Myocyte (in vitro differentiated cells): ENCODE measurements around the gene MAPK10. TPM values are rescaled to one million over a fixed set of nuclear protein-coding genes. Genes with fewer than 3 reads are reported as not detected.
"Not testable (repeated sequence)": the region's sequence is repeated elsewhere in the genome, so short reads cannot be mapped to it uniquely, and the experiment has no call there.

Experiments
- DNase-seq: peaks from one replicate; pipeline ENCODE4 v3.0.0-alpha.2; 2012; ENCODE audit warnings: low read depth
- total RNA-seq: library from RNA; depleted of rRNA; stranded (reverse); fragments of >200 nt; gene quantifications from 2 replicates; pipeline ENCODE4 v1.2.3, GENCODE V29; 2014

MAPK10 gene
- total RNA-seq, 1 donor from 2014 or later = 27.7 TPM

DNA sequence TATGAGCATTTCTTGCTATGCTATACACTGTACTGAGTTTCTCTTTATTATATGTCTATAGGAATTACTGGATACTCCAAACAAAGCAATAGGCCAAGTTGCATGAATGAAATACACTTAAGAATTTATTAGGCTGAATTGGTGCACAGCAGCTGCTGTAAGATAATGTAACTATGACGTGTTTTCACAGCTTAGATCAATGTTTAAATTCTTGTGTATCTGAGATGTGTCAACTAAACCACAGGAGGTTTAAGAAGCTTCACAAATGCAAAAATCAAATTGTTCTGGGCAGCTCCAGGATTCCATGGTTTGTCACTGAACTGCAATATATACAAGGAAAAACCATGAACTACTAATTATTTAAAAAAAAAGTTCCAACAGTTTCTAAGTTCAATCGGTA lies 156.7 kb downstream of the MAPK10 start:
- DNase-seq = no peak

DNA sequence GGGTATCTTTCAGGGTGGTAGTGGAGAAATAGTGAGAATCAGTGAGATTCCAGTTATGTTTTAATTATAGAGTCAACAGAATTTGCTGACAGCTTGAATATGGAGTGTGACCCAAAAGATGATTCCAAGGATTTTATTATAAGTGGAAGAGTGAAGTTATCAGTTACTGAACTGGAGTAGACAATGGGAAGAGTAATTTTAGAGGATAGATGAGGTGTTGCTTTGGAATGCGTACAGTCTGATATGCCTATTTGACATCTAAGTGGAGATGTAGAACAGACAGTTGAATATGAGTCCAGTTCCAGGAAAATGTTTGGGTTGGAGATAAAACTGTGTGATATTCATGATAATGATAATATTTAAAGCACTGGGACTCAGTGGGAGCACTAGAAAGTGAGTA lies 174.2 kb downstream of the MAPK10 start:
- no peak for DNase-seq

DNA sequence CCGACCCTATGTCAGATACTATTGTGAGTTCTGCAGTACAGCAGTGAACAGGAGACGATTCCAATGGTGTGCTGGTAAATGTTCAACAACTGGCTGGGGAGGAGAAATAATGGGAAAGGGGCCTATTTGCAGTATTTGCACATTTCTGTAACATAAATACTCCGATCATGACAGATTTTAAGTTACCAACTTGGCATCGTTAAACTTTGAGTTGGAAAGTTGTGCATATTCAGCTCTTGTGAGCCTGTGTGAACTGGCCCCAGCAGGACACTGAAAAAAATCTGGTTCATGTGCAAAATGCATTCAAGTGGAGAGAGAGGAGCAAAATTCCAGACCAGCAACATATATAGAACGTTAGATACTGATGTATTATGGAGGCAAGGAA lies 175.0 kb downstream of the MAPK10 start:
- no peak for DNase-seq

DNA sequence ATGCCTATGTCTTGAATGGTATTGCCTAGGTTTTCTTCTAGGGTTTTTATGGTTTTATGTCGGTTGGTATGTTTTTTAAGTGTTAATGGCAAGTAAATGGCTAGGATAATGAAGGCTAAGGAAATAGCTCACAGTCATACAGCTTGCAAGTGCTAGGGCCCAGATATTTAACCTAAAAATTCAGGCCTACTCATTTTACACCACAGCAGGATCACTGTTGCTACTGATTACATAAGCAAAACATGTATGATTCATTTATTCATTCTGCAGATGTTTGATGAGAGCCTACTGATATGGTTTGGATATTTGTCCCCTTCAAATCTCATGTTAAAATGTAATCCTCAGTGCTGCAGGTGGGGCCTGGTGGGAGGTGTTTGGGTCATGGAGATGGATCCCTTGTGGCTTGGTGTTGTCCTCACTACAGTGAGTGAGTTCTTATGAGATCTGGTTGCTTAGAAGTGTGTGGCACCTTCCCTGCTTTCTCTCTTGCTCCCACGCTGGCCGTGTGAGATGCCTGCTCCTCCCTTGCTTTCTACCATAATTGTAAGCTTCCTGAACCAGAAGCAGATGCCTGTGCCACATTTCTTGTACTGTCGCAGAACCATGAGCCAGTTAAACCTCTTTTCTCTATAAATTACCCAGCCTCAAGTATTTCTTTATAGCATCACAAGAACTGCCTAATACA lies 175.5 kb downstream of the MAPK10 start:
- no peak for DNase-seq

DNA sequence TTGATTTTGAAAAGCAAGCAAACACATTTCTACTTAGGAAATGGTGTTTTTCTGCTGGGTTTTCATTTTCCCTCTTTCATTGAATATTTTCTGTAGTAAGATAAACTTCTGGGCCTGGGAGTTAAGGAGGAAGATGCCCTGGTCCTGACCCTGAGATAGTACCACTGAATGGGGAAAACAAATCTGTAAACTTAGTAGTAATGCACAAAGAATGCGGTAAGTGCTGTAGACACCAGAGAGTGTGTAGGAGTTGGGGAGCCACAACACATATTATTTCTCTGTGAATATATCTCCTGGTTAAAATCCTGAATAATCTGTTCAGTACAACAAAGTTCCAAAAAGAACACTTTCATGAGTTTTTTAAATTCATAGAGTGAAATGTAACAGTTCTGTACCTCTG lies 178.3 kb downstream of the MAPK10 start:
- DNase-seq = no peak

DNA sequence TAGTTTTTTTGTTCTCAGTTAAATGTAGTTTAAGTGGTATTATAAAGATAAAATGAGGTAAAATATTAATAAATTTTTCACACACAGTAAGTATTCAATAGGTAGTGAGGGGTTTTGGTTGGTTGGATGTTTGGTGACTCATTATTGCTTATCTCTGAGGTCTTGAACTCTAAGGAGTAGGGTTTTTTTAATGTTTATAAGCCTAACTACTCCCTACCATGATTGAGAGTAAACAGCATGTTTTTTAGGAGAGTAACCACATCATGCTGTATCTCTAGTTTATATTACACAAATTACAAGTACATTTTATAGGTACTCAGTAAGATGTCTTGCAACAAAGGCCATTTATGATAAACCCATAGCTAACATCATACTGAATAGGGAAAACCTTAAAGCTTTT lies 181.6 kb downstream of the MAPK10 start:
- DNase-seq = no peak

DNA sequence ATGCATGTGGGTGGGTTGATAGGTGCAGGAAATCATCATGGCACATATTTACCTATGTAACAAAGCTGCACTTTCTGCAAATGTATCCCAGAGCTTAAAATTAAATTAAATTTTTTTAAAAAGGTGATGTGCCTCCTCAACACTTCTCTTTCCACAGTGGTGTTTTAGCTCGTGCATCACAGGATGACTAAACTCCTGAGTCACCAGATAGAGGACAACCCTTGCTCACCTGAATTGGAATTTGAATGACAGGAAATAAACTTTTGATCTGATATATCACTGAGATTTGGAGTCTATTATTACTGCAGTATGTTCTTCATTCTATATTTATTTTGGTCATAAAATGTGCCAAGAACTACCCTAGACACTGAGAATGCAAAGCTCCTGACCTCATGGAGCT lies 185.3 kb downstream of the MAPK10 start:
- no peak for DNase-seq

DNA sequence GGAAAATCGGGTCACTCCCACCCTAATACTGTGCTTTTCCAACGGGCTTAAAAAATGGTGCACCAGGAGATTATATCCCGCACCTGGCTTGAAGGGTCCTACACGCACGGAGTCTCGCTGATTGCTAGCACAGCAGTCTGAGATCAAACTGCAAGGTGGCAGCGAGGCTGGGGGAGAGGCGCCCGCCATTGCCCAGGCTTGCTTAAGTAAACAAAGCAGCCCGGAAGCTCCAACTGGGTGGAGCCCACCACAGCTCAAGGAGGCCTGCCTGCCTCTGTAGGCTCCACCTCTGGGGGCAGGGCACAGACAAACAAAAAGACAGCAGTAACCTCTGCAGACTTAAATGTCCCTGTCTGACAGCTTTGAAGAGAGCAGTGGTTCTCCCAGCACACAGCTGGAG lies 191.5 kb downstream of the MAPK10 start:
- not testable (repeated sequence) for DNase-seq

DNA sequence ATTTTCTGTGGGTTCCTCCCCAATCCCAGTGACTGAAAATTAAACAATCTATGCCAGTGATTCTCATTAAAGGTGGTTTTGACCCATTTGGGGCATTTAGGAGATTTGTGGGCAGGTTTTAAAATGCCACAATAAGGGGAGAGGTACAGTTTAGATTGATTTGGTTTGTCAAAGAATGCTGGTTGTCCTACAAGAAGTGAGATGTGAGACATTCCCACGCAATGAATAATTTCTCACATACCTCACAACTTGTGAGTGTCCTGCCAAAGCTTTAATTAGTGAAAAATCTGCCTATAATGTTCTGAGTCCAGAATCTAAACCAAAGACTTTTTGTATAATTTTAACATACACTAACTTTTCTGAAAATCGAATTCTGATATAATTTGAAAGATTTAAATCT lies 199.4 kb downstream of the MAPK10 start:
- DNase-seq = no peak

DNA sequence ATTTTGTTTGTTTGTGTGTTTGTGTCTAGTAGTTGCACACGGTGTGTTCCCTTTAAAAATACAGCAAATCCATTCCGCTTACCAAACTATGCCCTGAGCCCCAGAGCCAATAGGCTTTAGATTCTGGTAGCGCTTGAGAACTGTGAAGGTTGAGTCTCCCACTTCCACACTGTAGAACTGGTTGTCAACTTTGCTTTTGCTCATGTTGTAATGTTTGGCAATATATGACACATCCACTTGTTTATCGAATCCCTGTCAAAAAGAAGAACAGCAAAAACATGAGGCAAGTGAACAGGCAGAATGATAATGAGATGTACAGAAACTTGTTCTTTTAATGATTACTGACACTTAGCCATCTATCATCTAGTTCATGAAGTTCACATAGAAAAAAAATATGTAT lies 200.6 kb downstream of the MAPK10 start:
- DNase-seq = no peak

DNA sequence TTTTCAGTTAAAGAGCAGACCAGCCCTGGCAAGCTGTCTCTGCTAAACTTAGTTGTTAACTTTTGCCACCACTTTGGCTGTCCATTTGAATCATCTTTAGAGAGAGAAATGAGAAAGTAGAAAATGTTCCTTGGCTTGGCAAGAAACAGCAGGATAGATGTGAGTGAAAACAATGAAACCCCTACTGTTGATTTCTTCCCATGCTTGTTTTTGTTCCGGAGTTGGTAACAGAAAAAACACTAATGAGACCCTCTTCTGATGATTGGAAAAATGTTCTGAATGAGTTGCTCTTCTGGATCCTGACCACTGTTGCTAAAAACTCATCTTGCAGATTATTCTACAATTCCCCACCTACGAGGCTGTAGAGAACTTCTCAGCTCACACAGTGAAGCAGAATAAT lies 203.3 kb downstream of the MAPK10 start:
- DNase-seq = no peak

DNA sequence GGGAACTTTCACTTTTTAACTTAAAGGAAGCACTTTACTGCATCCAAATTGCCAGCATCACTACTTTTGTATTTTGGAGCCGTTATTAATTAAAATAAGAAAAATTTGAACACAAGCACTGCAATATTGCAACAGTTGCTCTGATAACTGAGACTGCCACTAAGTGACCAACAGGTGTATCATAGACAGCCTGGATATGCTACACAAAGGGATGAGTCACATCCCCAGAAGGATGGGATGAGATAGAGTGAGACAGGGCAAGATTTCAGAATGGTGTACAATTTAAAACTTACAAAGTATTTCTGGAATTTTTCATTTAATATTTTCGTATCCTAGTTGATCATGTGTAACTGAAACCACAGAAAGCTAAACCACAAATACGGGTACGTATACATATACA lies 204.1 kb downstream of the MAPK10 start:
- peak; percentile 48 for DNase-seq

DNA sequence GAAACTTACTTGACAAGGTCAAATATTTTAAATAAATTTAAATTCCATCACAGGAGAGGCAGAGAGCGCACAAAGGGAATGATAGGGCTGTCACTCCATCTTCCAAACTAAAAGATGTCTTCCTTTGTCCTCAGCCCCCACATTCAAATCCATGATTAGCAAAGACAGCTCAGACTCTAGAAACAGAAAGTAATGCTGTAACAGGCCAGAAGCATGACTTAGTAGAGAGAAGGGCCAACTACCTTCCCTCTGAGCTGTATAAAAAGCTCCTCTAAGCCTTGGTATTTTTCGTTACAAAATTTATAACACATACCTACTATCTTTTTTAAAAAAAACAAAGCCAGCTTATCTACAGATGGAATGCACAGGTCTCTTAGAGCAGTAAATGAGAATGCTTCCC lies 207.4 kb downstream of the MAPK10 start:
- no peak for DNase-seq

DNA sequence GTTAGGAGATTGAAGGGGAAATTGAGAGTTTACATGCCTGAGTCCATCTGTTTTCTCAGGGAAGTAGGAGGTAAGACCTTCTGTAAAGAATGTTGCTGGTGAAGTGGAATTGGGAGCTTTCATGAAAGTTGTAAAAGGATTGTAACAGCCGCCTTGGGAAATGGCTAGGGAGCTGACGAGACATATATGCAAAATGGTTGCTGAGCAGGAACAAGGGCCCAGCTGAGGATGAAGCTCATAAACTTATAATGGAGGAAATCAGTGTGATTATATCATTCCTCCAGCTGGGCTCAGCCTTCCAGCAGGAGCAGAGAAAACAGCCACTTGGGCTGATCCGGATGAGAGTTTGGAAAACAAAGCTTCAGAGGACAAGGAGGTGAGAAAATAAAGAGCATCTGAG lies 208.7 kb downstream of the MAPK10 start:
- DNase-seq = no peak

DNA sequence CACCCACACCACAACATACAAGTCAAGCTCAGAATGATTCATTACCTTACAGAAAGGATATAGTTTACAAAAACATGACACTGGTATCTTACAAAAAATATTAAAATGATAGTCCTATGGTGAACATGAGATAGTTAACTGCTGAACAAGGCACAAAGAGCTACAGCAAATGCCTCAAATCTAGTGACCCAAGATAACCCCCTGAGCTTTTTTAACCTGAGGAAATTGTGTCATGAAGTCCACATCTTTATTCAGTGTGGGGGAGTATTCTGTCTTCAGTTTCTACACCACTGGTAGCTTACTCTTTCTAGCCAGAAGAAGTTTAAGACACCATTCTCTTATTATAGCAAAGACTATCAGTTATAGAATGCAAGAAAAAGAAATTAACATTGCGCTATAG lies 218.7 kb downstream of the MAPK10 start:
- no peak for DNase-seq

DNA sequence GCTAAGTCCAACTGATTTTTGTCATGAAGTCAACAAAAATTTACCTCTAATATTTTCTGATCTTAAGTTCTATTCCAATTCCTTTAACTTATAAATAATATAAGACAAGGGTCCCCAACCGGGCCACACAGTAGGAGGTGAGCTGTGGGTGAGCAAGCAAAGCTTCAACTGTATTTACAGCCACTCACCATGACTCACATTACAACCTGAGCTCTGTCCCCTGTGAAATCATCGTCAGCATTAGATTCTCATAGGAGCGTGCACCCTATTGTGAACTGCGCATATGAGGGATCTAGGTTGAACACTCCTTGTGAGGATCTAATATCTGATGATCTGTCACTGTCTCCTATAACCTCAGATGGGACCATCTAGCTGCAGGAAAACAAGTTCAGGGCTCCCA lies 227.4 kb downstream of the MAPK10 start:
- no peak for DNase-seq

DNA sequence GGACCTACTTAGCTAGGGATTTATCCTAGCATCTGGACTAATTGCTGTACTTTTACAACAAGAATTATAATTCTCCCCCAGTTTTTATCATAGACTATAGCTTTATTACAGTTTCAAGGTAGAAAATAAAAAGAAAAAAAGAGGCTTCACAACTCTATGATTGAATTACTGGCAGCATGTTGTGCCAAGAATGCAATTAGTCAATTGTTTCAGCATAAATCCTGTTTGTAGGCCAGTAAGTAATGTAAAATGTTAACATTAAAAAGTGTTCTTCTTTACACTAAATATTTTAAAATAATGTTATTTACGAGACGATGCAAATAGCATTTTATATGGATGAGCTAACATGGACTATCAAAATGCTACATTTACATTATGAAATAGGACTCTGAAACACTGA lies 228.4 kb downstream of the MAPK10 start:
- no peak for DNase-seq

DNA sequence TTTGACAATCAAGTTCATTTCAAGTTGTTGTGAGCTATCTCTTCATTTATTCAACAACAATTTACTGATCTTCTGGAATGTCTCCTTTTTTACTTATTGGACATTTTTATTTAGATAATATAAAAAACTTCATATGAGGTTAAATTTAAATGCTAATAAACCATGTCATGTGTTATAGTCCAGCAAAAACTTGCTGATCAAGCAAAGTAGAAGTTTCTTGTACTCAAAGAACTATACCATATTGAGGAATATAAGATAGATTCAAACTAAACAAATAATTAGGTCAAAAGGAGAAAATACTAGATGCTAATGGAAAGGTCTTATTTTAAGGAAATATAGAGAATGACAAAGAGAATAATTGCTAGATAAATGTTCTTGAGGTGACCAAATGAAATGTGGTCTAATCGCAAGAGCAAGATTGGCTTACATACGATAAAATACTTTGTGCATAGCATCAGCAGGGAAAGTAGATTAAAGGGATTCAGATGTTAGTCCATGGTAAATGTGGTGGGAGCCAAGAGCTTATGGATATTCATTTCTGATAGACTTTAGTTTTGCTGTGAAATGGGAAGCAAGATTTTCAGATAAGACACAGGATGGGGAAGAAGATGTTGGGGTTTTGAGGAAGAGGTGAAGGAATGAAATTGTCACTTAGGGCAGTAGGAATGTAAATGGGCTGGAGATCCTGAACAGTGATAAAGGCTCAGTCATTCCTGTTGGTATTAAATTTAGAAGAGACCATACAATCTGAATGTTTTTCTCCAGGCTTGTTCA lies 229.5 kb downstream of the MAPK10 start:
- no peak for DNase-seq

DNA sequence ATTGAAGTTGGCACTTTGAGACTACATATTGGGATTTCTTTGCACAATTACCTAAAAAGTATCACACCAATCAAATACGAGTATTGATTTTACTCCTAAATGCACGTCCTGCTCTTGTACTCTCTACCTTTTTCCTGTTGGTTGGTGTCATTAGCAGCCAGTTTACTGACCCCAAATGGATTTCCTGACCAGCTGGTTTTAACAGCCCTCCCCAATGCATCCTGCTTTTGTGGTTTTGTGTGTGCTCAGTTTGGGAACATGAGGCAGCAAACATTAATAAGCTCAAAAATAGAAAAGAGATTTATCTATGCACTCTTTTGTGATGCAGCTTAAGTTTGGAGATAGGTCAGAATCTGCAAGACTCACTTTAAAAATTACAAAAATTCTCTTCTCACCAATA lies 230.3 kb downstream of the MAPK10 start:
- DNase-seq = peak; percentile 57

DNA sequence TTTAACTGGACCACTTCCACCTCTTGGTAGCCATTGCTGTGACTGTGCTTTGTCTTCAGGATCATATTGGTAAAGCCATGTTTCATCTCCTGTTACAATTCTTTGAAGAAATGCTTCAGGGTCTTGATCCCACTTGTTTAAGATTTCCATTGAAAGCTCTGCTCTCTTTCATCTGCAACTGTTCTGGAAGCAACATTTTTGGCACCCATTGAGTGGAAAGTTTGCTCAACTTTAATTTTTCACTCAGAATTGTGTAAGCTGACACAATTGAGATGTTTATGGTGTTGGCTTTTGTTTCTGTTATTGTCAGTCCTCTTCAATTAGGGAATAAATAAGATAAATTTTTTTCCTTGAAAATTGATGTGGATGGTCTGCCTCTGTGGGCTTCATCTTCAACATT lies 237.4 kb downstream of the MAPK10 start:
- no peak for DNase-seq

DNA sequence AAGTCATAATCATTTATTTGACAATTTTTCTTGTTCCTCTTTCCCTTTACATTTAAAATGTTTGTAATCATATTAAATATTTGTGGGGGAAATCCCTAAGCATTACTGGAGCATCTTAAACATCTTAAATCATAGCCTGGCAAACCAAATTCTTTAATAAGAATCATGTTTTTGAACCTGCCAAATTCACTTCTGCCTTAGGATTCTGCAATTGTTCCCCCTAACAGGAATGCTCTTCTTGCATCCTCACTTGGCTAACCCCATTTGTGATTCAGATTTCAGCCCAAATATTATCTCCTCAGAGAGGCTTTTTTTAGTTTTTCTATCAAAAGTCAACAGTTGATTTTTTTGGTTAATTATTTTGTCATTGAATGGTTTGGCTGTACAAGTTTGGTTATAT lies 241.1 kb downstream of the MAPK10 start:
- DNase-seq = no peak

DNA sequence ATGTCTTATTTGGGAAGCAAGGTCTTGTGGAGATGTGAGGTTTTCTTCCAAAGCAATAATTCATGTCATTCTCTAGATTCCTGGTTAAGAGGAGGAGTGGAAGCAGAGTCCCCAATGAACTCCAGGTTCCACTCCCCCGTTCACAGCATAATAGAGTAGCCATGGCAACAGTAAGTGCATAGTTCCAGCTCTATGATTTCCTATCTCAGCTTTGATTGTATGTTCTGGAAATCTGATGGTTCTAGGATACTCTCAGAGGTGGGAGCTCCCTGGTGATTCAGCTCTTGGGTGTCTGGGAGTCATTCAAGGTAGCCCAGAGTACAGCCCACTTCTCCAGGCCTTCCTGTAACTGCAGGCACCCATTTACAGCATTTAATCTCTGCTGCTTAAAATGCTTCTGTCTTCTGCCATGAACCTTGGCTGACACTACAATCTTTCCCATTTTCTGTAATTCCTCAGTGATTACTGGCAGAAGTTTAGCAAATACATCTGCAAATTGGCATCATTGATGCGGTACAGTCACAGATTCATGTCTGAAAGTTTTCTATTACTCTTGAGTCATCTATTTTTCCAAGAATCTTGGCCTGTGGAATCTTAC lies 242.0 kb downstream of the MAPK10 start:
- DNase-seq = no peak

DNA sequence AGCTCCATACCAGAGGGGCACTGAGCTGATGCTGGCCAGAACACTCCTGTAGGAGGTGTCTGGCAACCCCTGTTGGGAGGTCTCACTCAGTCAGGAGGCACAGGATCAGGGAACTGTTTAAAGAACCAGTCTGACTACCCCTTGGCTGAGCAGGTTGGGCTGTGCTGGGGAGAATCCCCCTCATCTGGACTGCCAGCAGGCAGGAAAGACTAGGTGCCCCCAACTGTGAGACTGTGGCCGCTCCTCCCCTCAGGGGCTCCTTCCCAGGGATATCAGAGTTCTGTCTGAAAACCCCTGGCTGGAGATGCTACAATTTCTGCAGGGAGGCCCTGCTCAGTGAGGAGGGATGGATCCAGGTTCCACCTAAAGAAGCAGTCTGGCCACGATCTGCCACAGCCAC lies 245.3 kb downstream of the MAPK10 start:
- no peak for DNase-seq
